OCI-LY7 (cell line): ENCODE data around the gene TMBIM1. TPM values are rescaled to one million over a fixed set of nuclear protein-coding genes. Genes with fewer than 3 reads are reported as not detected.
A peak's percentile ranks its signal among the peaks of the same experiment; 100 is the strongest.

Experiments used
- BruUV-seq: library from RNA; stranded (reverse); fragments of 400-500 nt; replicated peaks from 2 replicates; lab custom pipeline; 2021; lab: Mats Ljungman, UMichigan
- CTCF ChIA-PET: fragments of 300-600 bp; sonication (Branson Sonifier 250); formaldehyde crosslinking; loops from one replicate; lab custom pipeline; 2022; ENCODE audit warnings: antibody characterized with exemption; ENCODE audit not compliant: unreplicated experiment; lab: Charles Lee
- POLR2A ChIA-PET: fragments of 300-600 bp; sonication (Branson Sonifier 250); formaldehyde crosslinking; loops from one replicate; lab custom pipeline; 2022; ENCODE audit warnings: antibody characterized with exemption; lab: Charles Lee
- DNase-seq: peaks from one replicate; pipeline ENCODE4 v3.0.0-alpha.2; 2015; ENCODE audit warnings: low spot score
- H2AFZ ChIP-seq: fragments of 200-600 bp; sonication (generic), shearing (Covaris generic); 2 replicates; pipeline ENCODE4 v1.6.1; 2014; ENCODE audit warnings: mild to moderate bottlenecking, antibody characterized with exemption, low read length, moderate library complexity
- H3K27ac ChIP-seq: fragments of 200-600 bp; sonication (generic); 2 replicates; pipeline ENCODE4 v1.5.1; 2014; ENCODE audit warnings: mixed run types, low read depth, mild to moderate bottlenecking, moderate library complexity, low read length, inconsistent platforms; ENCODE audit not compliant: poor library complexity, severe bottlenecking
- H3K36me3 ChIP-seq: fragments of 200-600 bp; sonication (generic); 2 replicates; pipeline ENCODE4 v1.6.1; 2014; ENCODE audit warnings: mild to moderate bottlenecking, antibody characterized with exemption, low read length, moderate library complexity, mixed read lengths; ENCODE audit not compliant: insufficient read depth
- H3K4me1 ChIP-seq: fragments of 200-600 bp; sonication (generic); 2 replicates; pipeline ENCODE4 v1.5.1; 2014; ENCODE audit warnings: mild to moderate bottlenecking, low read length; ENCODE audit not compliant: insufficient read depth, poor library complexity, severe bottlenecking
- H3K4me2 ChIP-seq: fragments of 200-600 bp; sonication (generic); 2 replicates; pipeline ENCODE4 v1.6.1; 2014; ENCODE audit warnings: mild to moderate bottlenecking, low read length
- H3K4me3 ChIP-seq: fragments of 200-600 bp; sonication (generic); 2 replicates; pipeline ENCODE4 v1.5.1; 2014; ENCODE audit warnings: mild to moderate bottlenecking, low read depth, low read length; ENCODE audit not compliant: poor library complexity, severe bottlenecking
- H3K79me2 ChIP-seq: fragments of 200-600 bp; sonication (generic); 2 replicates; pipeline ENCODE4 v1.6.1; 2016; ENCODE audit warnings: low read depth, mild to moderate bottlenecking, low read length, moderate library complexity, mixed read lengths; ENCODE audit not compliant: insufficient read depth
- H3K9me2 ChIP-seq: fragments of 200-600 bp; sonication (generic); 2 replicates; pipeline ENCODE4 v1.6.1; 2016; ENCODE audit warnings: mild to moderate bottlenecking, low read length, mixed read lengths; ENCODE audit not compliant: insufficient read depth
- H3K9me3 ChIP-seq: fragments of 200-600 bp; sonication (generic); 2 replicates; pipeline ENCODE4 v1.6.1; 2014; ENCODE audit warnings: mild to moderate bottlenecking, mixed run types, low read length, mixed read lengths
- H4K20me1 ChIP-seq: fragments of 200-600 bp; sonication (generic); 2 replicates; pipeline ENCODE4 v1.6.1; 2014; ENCODE audit warnings: mild to moderate bottlenecking, antibody characterized with exemption, low read length, moderate library complexity, mixed read lengths; ENCODE audit not compliant: insufficient read depth
- CTCF ChIP-seq: fragments of 200-600 bp; sonication (generic); conservative IDR thresholded peaks from 2 replicates; pipeline ENCODE4 v1.5.1; 2014; ENCODE audit warnings: mild to moderate bottlenecking, antibody characterized with exemption, low read length, moderate library complexity, mixed read lengths
- EZH2phosphoT487 ChIP-seq: fragments of 200-600 bp; sonication (generic); IDR thresholded peaks from 2 replicates; pipeline ENCODE4 v1.6.1; 2018; ENCODE audit warnings: low read depth, borderline replicate concordance, mild to moderate bottlenecking, mixed run types, antibody characterized with exemption, low read length, moderate library complexity, mixed read lengths
- intact Hi-C: fragments of 100-400 bp; cut with micrococcal nuclease; formaldehyde crosslinking; loops from one replicate; pipeline ENCODE4 v1.10.0; 2022; ENCODE audit not compliant: unreplicated experiment
- total RNA-seq, 2 experiments: library from RNA; depleted of rRNA in 1 of 2; stranded (reverse); fragments of >200 nt in 1 of 2; shearing (Covaris generic) in 1 of 2; gene quantifications; 2 replicates each; pipeline ENCODE4 v1.2.3, GENCODE V29; 2014 to 2022

TMBIM1 gene
- total RNA-seq, 2 experiments from 2014 or later, result 27.6 to 30.3 TPM

- Histone ChIP-seq H4K20me1 (no peaks in the 10 kb centered on the region), H3K79me2 (no peaks in the 10 kb centered on the region), H3K9me2 (no peaks in the 10 kb centered on the region), H2AFZ (no peak overlapping the region), H3K4me1 (peaks cover 46% of the 10 kb centered on the region), H3K9me3 (no peaks in the 10 kb centered on the region), H3K4me3 (no peak overlapping the region), H3K27ac (no peak overlapping the region), H3K36me3 (peaks cover 25% of the 10 kb centered on the region), H3K4me2 (peak overlapping the region; percentile 31)
- CTCF ChIA-PET, result no interaction called here
- no TSS peak for BruUV-seq
- DNase-seq, result peak; percentile 18
- intact Hi-C loops, result no loop called here
- POLR2A ChIA-PET, result interaction anchor here (1.4 kb wide), 1 partner anchor 15 kb away, joined by 3 read pairs; no protein-coding TSS in a partner anchor
- TF ChIP-seq CTCF (no peak), EZH2phosphoT487 (no peak)
These were observed 30.7 kb downstream of the TMBIM1 start for GRCh38 chr2:218261423-218262236.

DNA sequence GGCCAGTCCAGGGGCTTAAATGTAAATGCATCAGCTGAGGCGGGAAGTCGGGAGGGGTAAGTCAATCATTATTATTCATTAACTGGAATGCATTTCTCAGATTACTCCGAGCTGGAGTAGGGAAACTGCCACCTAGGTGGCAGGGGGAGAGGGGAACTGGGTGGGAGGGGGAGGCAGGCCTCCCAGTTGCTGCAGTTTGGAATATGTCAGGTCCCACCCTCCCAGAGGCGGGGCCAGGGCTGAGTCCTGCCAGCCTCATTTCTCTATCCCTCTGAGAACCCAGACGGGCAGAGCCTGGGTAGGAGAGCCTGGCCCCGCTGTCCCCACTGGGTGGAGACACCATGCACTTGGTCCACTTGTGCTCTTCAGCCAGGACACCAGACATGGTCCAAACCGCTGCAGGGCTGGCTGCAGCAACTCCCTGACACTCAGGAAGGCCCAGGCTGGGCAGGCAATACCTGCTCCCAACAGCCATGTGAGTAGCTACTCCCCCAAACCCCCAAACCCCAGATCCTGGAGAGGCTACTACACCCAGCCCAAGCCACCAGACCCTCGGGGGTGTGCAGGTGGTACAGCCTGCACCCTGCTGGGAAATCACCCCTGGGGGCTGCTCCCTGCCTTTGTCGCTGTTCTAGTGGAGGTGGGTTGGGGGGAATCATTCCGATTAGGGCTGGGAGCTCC is 31.4 kb downstream of the TMBIM1 start, which contains the start of gene GPBAR1:
Gene GPBAR1 (plus strand): TSS at position 274 of the 681 bp plus-strand sequence. CDS start 1,710 bp downstream, outside the sequence.
- no peak for TF ChIP-seq CTCF
- TF ChIP-seq EZH2phosphoT487, result no peak
- no peaks in the 10 kb centered on the region for H3K79me2 ChIP-seq
- no peaks in the 10 kb centered on the region for H3K9me3 ChIP-seq
- no peaks in the 10 kb centered on the region for H3K9me2 ChIP-seq
- H3K27ac ChIP-seq, result no peak within 1 kb of the TSS
- ChIA-PET POLR2A (interaction anchor here (1.4 kb wide), 1 partner anchor 14 kb away, joined by 3 read pairs; no protein-coding TSS in a partner anchor), CTCF (no interaction called here)
- DNase-seq, result no peak
- H3K36me3 ChIP-seq, result peaks cover 24% of the 10 kb centered on the region
- BruUV-seq, result no TSS peak
- no peaks in the 10 kb centered on the region for H4K20me1 ChIP-seq
- peak within 1 kb of the TSS; percentile 31 for H3K4me2 ChIP-seq
- peaks cover 46% of the 10 kb centered on the region for H3K4me1 ChIP-seq
- H2AFZ ChIP-seq, result no peak within 1 kb of the TSS
- intact Hi-C loops, result no loop called here
- no peak within 1 kb of the TSS for H3K4me3 ChIP-seq
